ENCODE results near the gene SDK2.

The SDK2 gene, protein sequence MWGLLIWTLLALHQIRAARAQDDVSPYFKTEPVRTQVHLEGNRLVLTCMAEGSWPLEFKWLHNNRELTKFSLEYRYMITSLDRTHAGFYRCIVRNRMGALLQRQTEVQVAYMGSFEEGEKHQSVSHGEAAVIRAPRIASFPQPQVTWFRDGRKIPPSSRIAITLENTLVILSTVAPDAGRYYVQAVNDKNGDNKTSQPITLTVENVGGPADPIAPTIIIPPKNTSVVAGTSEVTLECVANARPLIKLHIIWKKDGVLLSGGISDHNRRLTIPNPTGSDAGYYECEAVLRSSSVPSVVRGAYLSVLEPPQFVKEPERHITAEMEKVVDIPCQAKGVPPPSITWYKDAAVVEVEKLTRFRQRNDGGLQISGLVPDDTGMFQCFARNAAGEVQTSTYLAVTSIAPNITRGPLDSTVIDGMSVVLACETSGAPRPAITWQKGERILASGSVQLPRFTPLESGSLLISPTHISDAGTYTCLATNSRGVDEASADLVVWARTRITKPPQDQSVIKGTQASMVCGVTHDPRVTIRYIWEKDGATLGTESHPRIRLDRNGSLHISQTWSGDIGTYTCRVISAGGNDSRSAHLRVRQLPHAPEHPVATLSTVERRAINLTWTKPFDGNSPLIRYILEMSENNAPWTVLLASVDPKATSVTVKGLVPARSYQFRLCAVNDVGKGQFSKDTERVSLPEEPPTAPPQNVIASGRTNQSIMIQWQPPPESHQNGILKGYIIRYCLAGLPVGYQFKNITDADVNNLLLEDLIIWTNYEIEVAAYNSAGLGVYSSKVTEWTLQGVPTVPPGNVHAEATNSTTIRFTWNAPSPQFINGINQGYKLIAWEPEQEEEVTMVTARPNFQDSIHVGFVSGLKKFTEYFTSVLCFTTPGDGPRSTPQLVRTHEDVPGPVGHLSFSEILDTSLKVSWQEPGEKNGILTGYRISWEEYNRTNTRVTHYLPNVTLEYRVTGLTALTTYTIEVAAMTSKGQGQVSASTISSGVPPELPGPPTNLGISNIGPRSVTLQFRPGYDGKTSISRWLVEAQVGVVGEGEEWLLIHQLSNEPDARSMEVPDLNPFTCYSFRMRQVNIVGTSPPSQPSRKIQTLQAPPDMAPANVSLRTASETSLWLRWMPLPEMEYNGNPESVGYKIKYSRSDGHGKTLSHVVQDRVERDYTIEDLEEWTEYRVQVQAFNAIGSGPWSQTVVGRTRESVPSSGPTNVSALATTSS (N-terminal part only)

GRCh38 chr17:73644145-73645049 lies at the start of gene SDK2:
SDK2 (minus strand) TSS chr17:73644445; CDS start chr17:73644088, 357 bp downstream.
- Mint-ChIP-seq H3K9me3 (no peaks in the 10 kb centered on the region), H3K36me3 (ENCODE audit: low read depth) (no peaks in the 10 kb centered on the region), H3K4me3 (peak within 1 kb of the TSS; percentile 76), H3K4me1 (ENCODE audit: low read depth) (peaks cover 15% of the 10 kb centered on the region), H3K27ac (no peak within 1 kb of the TSS), H3K27me3 (peaks cover 17% of the 10 kb centered on the region)

GRCh38 chr17:73693071-73693470 lies 48.8 kb upstream of the SDK2 start:
- no peak overlapping the region for H3K27ac Mint-ChIP-seq
- H3K9me3 Mint-ChIP-seq, result no peaks in the 10 kb centered on the region
- peaks cover 1% of the 10 kb centered on the region for H3K27me3 Mint-ChIP-seq
- no peaks in the 10 kb centered on the region for H3K36me3 Mint-ChIP-seq (ENCODE audit: low read depth)
- no peaks in the 10 kb centered on the region for H3K4me1 Mint-ChIP-seq (ENCODE audit: low read depth)
- no peak overlapping the region for H3K4me3 Mint-ChIP-seq

GRCh38 chr17:73691321-73691766 lies 47.1 kb upstream of the SDK2 start:
- H3K4me3 Mint-ChIP-seq, result no peak overlapping the region

GRCh38 chr17:73690676-73691075 lies 46.4 kb upstream of the SDK2 start:
- Mint-ChIP-seq H3K4me1 (ENCODE audit: low read depth) (no peaks in the 10 kb centered on the region), H3K9me3 (no peaks in the 10 kb centered on the region), H3K4me3 (no peak overlapping the region), H3K27me3 (no peaks in the 10 kb centered on the region), H3K27ac (no peak overlapping the region), H3K36me3 (ENCODE audit: low read depth) (no peaks in the 10 kb centered on the region)

More at GRCh38 chr17:73691321-73691766, 47.1 kb upstream of the SDK2 start:
- H3K36me3 Mint-ChIP-seq (ENCODE audit: low read depth), result no peaks in the 10 kb centered on the region
- H3K9me3 Mint-ChIP-seq, result no peaks in the 10 kb centered on the region
- no peaks in the 10 kb centered on the region for H3K4me1 Mint-ChIP-seq (ENCODE audit: low read depth)
- no peaks in the 10 kb centered on the region for H3K27me3 Mint-ChIP-seq
- no peak overlapping the region for H3K27ac Mint-ChIP-seq

DNA sequence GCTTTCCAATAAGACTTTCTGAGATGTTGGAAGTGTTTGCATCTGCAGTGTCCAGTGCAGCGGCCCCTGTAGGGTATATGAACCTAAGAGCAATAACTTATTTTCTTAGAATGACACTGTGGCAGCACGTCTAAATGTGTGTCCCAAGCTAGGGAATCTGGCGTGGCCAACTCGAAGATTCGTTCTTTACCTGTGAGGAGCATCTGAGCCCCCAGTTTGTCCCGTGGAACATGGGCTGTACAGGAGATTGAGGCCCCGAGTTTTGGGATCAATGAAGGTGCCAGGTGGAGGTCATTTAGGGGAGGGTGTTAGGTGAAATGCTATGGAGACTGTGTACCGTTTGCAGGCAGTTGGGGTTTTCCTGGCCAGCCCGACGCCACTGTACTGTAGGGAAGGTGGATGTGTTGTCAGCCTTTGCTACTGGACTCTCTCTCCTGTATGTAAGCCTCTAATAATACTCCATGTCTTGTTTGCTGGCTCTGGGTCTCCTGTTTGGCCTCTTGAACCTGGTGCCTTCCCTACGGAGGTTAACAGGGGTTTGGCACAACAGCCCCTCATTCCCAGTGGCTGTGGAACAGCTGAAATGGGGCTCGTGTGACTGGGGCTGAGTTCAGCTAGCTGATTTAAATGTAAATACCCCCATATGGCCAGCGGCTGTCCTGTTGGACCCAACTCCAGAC lies 45.5 kb upstream of the SDK2 start:
- Mint-ChIP-seq H3K27me3 (no peaks in the 10 kb centered on the region), H3K9me3 (no peaks in the 10 kb centered on the region), H3K4me3 (no peak overlapping the region), H3K27ac (no peak overlapping the region), H3K36me3 (ENCODE audit: low read depth) (no peaks in the 10 kb centered on the region), H3K4me1 (ENCODE audit: low read depth) (no peaks in the 10 kb centered on the region)

DNA sequence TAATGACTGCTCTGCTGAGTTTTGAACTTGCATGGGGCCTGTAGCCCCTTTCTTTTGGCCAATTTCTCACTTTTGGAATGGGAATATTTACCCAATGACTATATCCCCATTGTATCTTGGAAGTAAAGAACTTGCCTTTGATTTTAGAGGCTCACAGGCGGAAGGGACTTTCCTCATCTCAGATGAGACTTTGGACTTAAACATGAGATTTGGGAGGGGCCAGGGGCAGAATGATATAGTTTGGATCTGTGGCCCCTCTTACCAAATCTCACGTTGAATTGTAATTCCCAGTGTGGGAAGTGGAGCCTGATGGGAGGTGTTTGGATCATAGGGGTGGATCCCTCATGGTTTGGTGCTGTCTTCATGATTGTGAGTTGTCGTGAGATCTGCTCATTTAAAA lies 42.7 kb upstream of the SDK2 start:
- no peaks in the 10 kb centered on the region for H3K27me3 Mint-ChIP-seq
- no peaks in the 10 kb centered on the region for H3K36me3 Mint-ChIP-seq (ENCODE audit: low read depth)
- no peak overlapping the region for H3K27ac Mint-ChIP-seq
- no peaks in the 10 kb centered on the region for H3K4me1 Mint-ChIP-seq (ENCODE audit: low read depth)
- H3K9me3 Mint-ChIP-seq, result peaks cover 3% of the 10 kb centered on the region
- no peak overlapping the region for H3K4me3 Mint-ChIP-seq

DNA sequence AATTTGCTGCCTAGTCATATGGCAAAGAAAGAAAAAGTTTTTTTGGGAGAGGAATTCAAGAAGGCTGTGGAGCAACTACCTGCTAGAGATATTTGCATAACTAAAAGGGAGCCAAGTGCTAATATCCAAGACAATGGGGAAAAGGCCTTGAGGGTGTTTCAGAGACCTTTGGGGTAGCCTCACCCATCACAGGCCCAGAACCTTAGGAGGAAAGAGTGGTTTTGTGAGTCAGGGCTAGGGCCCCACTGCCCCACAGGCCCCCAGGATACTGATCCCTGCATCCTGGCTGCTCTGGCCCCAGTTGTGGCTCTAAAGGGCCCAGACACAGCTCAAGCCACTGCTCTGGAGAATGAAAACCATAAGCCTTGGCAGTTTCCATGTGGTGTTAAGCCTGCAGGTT lies 41.9 kb upstream of the SDK2 start:
- Mint-ChIP-seq H3K36me3 (ENCODE audit: low read depth) (no peaks in the 10 kb centered on the region), H3K27ac (no peak overlapping the region), H3K4me3 (no peak overlapping the region), H3K4me1 (ENCODE audit: low read depth) (no peaks in the 10 kb centered on the region), H3K27me3 (no peaks in the 10 kb centered on the region), H3K9me3 (peaks cover 9% of the 10 kb centered on the region)

- Mint-ChIP-seq H3K4me1 (ENCODE audit: low read depth) (no peaks in the 10 kb centered on the region), H3K4me3 (no peak overlapping the region), H3K27me3 (no peaks in the 10 kb centered on the region), H3K9me3 (peaks cover 12% of the 10 kb centered on the region), H3K36me3 (ENCODE audit: low read depth) (no peaks in the 10 kb centered on the region), H3K27ac (no peak overlapping the region)
Measured at GRCh38 chr17:73684183-73684582, 39.9 kb upstream of the SDK2 start.

- H3K4me1 Mint-ChIP-seq (ENCODE audit: low read depth), result no peaks in the 10 kb centered on the region
- H3K4me3 Mint-ChIP-seq, result no peak overlapping the region
- no peak overlapping the region for H3K27ac Mint-ChIP-seq
- H3K27me3 Mint-ChIP-seq, result no peaks in the 10 kb centered on the region
- no peaks in the 10 kb centered on the region for H3K36me3 Mint-ChIP-seq (ENCODE audit: low read depth)
- peaks cover 12% of the 10 kb centered on the region for H3K9me3 Mint-ChIP-seq
Measured at GRCh38 chr17:73683771-73684170, 39.5 kb upstream of the SDK2 start.

DNA sequence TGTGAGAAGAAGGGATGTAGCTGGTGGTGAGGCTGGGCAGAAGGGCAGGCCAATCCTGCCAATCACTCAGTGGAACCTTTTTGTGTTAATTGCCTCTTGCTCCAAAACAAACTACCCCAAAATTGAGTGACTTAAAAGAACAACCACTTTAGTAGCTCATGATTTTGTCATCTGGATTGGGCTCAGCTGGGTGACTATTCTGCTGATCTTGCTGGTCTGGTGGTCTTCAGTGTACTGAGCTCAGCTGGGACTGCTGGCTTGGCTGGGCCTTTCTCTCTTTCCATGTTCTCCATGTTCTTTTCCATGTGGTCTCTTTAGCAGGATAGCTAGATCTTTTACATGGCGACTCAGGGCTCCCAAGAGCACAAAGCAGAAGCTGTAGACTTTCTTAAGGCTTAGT lies 37.7 kb upstream of the SDK2 start:
- Mint-ChIP-seq H3K27ac (no peak overlapping the region), H3K4me1 (ENCODE audit: low read depth) (no peaks in the 10 kb centered on the region), H3K27me3 (peaks cover 4% of the 10 kb centered on the region), H3K4me3 (no peak overlapping the region), H3K36me3 (ENCODE audit: low read depth) (no peaks in the 10 kb centered on the region), H3K9me3 (peaks cover 12% of the 10 kb centered on the region)

- no peaks in the 10 kb centered on the region for H3K4me1 Mint-ChIP-seq (ENCODE audit: low read depth)
- H3K4me3 Mint-ChIP-seq, result no peak overlapping the region
- peaks cover 13% of the 10 kb centered on the region for H3K27me3 Mint-ChIP-seq
- no peaks in the 10 kb centered on the region for H3K36me3 Mint-ChIP-seq (ENCODE audit: low read depth)
- H3K9me3 Mint-ChIP-seq, result peaks cover 12% of the 10 kb centered on the region
- no peak overlapping the region for H3K27ac Mint-ChIP-seq
Measured at GRCh38 chr17:73679476-73679875, 35.2 kb upstream of the SDK2 start.

GRCh38 chr17:73678999-73679398 lies 34.8 kb upstream of the SDK2 start:
- no peak overlapping the region for H3K4me3 Mint-ChIP-seq
- peaks cover 12% of the 10 kb centered on the region for H3K9me3 Mint-ChIP-seq
- H3K27me3 Mint-ChIP-seq, result peaks cover 13% of the 10 kb centered on the region
- H3K36me3 Mint-ChIP-seq (ENCODE audit: low read depth), result no peaks in the 10 kb centered on the region
- H3K27ac Mint-ChIP-seq, result no peak overlapping the region
- H3K4me1 Mint-ChIP-seq (ENCODE audit: low read depth), result no peaks in the 10 kb centered on the region

GRCh38 chr17:73669771-73670170 lies 25.5 kb upstream of the SDK2 start:
- H3K27ac Mint-ChIP-seq, result no peak overlapping the region
- peaks cover 4% of the 10 kb centered on the region for H3K27me3 Mint-ChIP-seq
- peaks cover 21% of the 10 kb centered on the region for H3K4me1 Mint-ChIP-seq (ENCODE audit: low read depth)
- H3K36me3 Mint-ChIP-seq (ENCODE audit: low read depth), result no peaks in the 10 kb centered on the region
- H3K4me3 Mint-ChIP-seq, result no peak overlapping the region
- H3K9me3 Mint-ChIP-seq, result peaks cover 6% of the 10 kb centered on the region
